Measurements from ENCODE around the gene PYCR2.
"Not testable (repeated sequence)": the region's sequence is repeated elsewhere in the genome, so short reads cannot be mapped to it uniquely, and the experiment has no call there.

The PYCR2 gene

DNA sequence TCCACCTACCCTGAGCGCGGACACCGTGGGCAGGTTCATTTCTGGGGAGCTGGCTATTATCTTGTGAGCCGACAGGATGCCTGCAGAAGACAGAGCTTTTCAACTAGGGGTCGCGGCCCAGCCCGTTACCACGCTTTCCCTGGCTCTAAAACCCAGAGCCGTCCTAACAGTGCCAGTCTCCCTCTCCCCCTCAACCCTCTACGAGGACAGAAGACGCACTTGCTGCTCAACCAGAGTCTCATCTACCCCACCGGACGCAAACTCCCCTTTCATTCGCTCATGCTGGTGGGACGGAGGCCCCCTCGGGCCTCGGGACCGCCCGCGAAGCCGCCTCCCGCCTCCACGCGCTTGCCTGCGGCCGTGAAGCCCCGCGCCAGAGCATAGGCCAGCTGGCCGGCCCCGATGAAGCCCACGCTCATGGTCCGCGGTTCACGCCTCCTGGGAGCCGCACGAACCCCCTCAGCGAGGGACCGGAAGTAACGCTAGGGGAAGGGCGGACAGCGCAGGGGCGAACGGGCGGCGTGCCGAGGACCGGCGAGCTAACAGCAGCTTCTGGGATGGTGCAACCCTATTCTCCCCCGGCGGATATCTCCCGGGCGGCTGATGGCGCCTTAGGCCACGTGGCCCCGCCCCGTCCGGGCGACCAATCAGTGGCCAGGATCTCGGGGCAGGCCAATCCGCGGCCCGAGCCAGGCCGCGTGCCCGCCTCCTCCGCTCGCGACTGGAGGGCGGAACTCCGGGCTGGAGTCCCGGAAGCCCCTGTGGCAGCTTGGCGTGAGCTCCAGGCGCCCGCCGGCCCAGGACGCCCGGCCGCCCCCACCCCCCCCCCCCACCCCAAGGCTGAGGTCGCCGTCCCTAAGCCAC, at the start of gene PYCR2:
Gene PYCR2 (minus strand): TSS at position 559 of the 864 bp plus-strand sequence. CDS start 140 bp downstream, at position 419.
- DNase-seq, result peak; percentile 93

DNA sequence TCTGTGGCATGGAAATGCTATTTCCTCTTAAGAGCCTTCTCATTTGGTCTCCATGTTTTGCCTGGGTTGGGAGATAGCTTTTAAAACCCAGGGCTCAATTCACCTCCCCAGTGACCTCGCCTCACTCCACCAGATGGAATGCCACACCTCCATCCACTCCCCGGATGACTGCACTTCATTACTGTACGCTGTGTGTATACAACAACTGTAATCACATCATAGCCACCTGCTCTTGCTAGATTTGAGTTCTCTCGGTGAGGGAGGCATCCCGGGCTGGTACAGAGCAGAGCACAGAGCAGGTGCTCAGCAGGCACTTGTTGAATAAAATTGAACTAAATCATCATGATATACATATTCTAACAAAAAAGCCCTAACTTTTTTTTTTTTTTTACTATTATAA, 49.1 kb upstream of the PYCR2 start:
- DNase-seq, result no peak

DNA sequence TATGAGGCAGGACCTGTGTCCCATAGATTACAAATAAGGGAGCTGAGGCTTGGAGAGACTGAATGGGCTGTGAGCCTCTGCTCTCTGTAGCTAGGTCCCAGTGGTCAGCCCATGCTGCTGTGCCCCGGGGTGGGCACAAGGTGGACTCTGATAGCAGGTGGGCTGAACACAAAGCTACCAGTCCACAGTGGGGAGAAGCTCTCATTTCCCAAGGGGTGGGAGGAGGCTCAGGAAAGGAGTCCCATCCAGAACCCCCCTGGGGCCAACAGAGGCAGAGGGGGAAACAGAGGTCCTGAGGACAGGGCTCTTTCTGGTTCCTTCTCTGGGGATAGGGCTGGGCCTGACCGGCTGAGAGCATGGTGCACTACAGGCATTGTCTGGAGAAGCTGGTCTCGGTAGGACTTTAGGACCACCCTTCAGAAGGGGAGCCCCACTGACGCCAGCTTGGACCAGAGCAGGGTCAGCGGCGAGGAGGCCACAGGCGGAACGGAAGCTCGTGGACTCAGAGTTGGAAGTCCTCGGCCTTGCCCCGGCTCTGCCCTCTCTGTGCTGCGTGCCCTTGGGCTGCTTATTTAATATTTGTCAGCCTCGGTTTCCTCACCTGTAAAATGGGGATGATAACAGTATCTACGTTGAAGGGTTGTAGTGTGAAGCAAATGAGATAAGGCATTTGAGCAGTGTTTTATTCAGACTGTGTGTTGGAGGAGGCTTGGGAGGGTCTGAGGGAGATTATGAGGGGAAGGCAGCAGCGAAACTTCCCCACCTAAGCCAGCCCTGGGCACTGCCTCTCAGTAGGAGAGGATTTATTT, 48.5 kb upstream of the PYCR2 start:
- DNase-seq, result no peak

DNA sequence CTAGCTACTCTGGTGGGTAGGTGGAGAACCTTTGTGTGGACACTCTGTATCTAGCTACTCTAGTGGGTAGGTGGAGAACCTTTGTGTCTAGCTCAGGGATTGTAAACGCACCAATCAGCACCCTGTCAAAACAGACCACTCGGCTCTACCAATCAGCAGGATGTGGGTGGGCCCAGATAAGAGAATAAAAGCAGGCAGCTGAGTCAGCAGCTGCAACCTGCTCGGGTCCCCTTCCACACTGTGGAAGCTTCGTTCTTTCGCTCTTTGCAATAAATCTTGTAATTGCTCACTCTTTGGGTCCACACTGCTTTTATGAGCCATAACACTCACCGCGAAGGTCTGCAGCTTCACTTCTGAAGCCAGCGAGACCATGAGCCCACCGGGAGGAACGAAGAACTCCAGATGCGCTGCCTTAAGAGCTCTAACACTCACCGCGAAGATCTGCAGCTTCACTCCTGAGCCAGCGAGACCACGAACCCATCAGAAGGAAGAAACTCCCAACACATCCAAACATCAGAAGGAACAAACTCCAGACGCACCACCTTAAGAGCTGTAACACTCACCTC, 46.6 kb upstream of the PYCR2 start:
- DNase-seq, result not testable (repeated sequence)

DNA sequence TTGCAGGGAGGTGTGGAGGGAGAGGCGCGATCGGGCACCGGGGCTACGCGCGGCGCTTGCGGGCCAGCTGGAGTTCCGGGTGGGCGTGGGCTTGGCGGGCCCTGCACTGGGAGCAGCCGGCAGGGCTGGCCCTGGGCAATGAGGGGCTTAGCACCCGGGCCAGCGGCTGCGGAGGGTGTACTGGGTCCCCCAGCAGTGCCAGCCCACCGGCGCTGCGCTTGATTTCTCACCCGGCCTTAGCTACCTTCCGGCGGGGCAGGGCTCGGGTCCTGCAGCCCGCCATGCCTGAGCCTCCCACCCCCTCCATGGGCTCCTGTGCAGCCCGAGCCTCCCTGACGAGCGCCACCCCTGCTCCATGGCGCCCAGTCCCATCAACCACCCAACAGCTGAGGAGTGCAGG, 45.7 kb upstream of the PYCR2 start:
- not testable (repeated sequence) for DNase-seq

DNA sequence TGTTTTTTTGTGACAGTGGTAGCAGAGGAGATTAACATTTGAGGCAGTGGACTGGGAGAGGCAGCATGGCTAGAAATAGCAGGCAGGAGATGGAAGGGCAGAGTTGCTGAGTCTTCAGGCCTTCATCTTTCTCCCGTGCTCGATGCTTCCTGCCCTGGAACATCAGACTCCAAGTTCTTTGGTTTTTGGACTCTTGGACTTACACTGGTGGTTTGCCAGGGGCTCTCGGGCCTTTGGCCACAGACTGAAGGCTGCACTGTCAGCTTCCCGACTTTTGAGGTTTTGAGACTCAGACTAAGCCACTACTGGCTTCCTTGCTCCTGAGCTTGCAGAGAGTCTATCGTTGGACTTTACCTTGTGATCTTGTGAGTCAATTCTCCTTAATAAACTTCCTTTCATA, 41.2 kb upstream of the PYCR2 start:
- DNase-seq, result no peak

DNA sequence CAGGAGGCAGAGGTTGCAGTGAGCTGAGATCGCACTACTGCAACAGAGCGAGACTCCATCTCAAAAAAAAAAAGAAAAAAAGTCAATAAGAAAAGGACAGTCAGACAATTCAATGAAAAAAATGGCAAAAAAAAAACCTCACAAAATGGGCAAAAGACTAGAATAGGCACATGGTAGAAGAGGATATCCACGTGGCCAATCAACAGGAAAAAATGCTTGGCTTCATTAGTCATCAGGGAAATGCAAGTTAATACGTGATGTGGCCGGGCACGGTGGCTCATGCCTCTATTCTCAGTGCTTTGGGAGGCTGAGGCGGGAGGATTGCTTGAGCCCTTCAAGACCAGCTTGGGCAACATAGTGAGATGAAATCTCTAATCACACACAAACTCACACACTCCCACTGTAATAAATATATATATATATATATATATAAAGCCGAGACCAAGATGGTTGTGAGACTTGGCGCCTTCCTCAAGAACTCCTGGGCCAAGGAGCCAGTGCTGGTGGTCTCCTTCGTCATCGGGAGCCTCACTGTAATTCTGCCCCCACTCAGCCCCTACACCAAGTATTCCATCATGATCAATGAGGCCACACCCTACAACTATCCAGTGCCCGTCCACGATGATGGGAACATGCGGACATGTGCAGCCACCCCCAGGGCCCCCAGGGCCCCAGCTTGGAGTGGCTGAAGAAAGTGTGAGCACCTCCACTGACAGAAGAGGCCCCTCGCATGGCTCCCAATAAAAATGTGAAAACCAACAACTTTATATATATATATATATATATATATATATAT, 39.9 kb upstream of the PYCR2 start:
- DNase-seq, result no peak

DNA sequence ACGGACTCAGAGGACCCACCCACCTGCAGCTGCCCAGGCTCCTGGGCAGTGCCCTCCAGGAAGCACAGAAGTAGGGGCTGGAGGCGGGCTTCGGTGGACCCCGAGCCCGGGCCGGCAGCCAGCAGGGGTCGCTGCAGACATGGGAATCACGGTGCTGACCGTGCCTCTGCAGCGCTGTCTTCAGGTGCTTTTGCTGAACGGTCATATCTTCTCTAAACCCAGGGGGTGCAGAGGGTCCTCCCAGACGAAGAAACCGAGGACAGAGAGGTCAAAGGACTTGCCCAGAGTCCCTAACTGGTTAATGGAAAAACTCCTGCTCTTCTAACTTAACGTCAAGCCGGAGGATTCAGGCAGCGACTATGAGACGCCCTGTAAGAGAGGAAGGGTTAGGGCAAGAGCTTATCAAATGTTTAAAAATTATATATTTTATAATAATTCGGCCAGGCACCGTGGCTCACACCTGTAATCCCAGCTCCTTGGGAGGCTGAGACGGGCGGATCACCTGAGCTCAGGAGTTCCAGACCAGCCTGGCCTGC, 38.5 kb upstream of the PYCR2 start:
- peak; percentile 92 for DNase-seq

DNA sequence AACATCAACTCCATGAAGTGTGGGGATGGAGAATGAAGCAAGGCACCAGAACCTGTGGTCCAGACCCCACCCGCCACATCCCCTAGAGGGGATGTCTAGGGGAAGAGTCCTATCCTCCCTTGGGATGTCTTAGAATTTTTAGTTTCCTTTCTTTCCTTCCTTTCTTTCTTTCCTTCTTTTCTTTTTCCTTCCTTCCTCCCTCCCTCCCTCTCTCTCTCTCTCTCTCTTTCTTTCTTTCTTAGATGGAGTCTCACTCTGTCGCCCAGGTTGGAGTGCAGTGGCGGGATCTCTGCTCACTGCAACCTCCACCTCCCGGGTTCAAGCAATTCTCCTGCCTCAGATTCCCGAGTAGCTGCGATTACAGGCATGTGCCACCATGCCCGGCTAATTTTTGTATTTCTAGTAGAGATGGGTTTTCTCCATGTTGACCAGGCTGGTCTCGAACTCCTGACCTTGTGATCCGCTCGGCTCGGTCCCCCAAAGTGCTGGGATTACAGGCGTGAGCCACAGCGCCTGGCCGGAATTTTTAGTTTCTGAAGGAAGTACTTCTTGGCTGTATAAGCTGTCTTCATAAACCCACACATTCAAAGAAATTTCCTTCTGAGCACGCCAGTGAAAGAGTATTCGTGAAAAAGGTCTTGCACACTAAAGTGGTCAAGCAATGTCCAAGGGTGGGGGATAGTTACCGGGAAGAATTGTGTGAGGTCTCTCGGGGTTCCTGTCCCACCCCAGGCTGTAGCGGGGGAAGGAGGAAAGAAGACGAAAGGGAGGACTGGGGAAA, 37.8 kb upstream of the PYCR2 start:
- DNase-seq, result no peak

DNA sequence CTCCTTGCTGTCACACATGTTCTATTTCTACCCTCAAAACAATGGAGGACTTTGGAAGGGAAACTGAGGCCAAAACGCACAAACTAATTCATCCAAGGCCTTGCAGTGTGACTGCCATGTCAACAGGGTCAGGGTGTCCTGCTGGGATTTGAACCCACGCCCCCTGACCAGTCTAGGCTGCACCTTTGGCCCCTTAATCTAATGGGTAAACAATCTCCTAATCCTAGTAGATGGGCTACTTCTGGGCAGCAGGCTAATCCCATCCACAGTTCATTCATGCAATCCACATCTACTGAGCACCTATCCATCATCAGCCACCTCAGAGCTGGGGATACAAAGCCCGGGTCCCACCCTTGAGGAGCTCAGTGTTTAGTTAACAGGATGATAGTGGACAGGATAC, 34.0 kb upstream of the PYCR2 start:
- no peak for DNase-seq

DNA sequence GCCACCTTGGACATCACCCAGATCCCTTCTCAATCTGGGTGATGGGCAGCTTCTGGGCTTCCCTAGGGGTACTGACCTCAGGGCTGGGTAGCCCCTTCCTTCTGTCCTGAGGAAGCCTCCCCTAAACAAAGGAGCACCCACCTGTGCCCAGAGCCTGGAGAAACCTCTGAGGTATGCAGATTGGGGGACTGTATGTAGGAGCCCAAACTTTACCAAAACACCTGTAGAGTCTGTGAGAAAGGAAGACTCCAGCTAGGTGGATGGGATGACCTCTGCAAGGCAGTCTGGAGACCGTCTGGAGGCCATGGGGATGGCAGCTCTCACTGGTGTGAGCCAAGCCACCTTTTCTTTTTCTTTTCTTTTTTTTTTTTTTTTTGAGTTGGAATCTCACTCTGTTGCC, 30.7 kb upstream of the PYCR2 start:
- DNase-seq, result no peak

DNA sequence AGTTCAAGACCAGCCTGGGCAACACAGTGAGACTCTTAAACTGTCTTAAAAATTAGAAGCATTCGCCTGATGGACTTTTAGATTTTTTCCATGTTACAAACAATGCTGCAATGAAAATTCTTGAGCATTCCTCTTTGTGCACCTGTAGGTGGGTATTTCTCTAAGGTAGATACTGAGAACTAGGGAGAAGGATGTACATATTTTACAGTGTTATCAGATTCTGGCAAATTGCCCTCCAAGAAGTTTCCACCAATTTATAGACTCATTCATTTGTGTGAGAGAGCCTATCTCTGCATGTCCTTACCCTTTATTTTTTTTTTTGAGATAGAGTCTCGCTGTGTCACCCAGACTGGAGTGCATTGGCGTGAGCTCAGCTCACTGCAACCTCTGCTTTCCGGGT, 29.3 kb upstream of the PYCR2 start:
- DNase-seq, result no peak

DNA sequence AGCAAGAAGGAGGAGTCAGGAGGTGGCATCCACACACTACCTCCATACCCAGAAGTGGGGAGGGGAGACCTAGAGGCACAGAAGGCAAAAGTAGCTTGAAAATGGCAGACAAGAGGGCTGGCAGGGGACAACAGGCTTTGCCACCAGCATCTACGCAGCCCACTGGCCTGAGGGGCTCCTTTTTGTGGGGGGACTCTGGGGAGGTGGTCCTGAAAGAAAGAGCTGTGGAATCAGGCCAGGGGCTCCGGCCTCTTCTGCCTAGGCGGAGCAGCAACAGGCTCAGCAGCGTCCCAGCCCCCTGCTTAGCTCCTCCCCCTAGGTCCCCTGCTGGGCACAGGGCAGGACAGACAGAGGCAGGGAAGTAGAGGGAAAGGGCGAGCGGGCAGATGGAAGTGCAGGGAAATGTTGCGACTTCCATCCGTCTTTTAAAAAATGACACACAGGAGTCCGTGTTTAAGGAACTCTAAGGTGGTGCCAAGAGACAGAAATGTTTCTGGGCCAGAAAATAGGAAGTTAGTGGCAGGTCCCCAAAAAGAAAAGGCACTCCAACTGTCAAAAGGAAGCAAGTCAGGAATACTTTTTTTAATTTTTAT, 27.0 kb upstream of the PYCR2 start:
- no peak for DNase-seq

DNA sequence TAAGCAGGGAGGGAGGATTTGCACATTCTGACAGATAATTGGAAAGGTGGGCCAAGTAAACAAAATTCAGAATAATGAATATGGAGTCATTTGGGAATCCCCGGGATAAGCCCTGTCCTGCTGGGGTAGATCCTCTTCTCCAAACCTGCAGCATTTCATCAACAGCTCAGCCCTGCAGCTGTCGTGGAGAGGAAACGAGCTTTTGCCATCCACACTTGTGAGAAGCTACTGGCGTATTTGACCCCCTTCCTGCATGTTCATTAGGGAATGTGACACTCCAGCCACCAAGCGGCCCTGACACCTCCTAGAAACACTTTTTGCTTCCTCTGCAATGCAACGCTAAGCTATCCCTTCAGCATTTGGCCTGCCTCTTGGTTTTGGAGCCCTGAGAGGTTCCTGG, 25.0 kb upstream of the PYCR2 start:
- no peak for DNase-seq

DNA sequence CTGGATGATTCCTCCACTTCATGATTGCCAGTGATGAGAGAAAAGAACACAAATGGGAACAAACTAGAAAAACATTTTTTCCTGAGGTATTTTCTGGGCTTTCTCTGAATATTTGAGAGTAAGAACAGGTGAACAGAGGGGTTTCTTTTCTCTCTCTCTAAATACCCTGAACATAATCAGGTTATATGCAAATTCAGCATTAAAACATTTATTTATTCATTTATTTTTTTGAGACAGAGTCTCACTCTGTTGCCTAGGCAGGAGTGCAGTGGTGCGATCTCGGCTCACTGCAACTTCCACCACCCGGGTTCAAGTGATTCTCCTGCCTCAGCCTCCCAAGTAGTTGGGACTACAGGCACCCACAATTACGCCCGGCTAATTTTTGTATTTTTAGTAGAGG, 22.8 kb upstream of the PYCR2 start:
- no peak for DNase-seq

DNA sequence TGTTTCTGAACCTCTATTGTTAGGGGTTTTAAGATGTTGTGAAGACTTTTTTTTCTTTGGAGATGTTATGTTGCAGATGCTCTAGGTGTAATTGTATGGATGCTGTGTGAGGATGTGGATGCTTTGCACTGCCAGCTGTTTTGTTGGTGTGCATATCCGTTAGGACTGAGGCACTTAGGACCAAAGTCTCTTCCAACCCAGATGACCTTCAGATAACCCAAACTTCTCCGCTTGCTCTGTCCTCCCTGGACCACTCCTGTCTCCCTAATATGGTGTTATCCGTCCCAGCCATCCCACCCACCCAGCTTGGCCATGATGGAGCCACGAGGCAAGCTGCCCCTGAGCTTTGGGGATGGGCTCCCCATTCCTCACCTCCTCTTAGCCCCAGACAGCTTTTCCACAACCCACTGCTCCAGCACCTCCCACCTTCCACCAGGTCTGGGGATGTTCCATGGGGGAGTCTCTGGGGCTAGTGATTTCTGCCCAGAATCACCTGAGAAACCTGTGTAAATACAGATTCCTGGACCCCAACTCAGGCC, 22.1 kb upstream of the PYCR2 start:
- DNase-seq, result no peak

DNA sequence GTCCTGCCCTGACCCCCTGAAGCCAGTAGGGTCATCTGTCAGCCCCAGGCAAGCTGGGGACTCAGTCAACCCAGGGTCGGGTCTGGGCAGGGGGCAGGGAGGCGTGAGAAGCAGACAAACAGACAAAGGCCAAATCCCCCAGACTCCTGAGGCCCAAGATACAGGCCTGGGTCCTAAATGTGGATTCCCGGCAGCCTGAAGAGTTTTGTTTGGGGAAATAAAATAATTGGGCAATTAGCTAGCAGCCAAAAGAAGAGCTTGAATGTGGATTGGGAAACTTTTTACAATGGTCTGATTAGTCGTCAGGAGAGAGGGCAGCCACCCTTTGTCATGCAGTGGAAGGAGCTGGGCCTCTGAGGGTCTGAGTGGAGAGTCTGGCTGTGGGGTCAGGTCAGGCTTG, 21.5 kb upstream of the PYCR2 start:
- DNase-seq, result no peak

DNA sequence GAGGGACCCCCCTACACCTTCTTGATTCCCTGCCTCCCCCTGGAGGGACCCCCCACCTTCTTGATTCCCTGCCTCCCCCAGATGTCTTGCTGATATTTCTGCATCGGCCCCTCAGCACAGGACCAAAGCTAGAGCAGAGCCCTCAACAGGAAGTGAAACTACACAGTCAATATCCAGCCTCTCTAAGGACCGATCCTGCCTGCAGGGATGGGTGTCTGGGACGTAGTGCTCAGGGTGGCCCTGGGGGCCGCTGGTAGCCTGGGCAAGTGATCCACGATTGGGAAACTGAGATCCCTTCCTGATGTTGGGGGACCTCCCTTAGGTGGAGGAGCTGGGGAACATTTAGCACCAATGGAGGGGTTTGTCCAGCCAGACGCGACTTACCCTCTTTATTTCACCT, 20.9 kb upstream of the PYCR2 start:
- no peak for DNase-seq

DNA sequence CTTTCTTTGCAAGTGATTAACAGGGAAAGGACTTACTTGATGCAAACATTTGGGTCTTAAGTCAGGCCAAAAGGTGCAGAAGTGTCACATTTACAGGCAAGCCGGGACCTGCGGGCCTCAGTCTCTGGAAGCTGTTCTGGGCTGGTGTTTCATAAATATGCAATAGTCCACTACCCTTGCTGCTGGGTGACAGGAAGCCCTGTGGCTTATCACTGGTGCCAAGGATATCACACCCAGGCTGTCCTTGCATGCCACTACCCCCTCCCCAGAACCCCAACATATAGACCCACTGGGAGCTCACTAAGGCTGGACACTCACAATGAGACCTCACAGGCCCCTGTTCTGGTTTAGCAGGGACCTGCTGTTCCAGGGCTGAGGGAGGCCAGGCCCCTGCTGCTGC, 20.3 kb upstream of the PYCR2 start:
- no peak for DNase-seq

DNA sequence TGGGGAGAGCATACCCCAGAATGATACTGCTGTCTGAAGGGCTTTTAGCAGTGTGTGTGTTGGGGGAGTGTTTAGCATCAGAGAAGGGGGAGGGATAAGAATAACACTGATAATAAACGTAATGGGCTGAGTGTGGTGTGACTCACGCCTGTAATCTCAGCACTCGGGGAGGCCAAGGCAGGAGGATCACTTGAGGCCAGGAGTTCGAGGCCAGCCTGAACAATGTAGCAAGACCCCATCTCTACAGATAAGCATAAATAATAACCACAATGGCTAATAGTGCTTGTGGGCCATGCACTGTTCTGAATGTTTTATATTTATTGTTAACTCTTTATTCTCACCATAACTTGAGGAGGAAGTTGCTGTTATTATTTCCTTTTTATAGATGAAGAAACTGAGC, 19.5 kb upstream of the PYCR2 start:
- DNase-seq, result no peak

DNA sequence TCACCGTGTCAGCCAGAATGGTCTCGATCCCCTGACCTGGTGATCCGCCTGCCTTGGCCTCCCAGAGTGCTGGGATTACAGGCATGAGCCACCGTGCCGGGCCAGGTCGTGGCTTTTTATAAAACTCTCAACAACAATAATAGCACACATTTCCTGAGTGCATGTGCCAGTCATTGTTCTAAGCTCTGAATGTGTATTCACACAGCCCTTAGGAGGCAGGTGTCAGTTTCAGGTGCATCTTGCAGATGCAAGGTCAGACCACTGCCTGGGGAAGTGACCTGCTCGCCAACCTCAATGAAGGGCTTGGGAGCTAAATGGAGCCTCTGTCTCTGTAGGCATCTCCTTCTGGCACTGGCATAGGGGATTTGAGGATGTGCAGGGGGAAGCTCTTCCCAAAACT, 18.5 kb upstream of the PYCR2 start:
- no peak for DNase-seq

DNA sequence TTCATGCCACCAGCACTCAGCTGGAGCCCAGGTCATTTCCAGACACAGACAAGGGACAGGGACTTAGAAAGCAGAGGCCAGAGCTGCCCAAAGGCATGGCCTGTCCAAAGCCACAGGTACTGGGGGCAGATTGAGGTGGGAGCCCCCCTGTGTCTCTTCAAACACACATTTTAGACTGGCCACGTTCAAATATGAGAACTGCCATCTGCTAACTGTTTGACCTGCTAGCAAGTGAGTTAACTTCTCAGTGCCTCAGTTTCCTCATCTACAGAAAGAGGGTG, 17.8 kb upstream of the PYCR2 start:
- DNase-seq, result no peak

All from stimulated activated CD8-positive, alpha-beta memory T cell treated with anti-CD3 and anti-CD28 coated beads, Interleukin-4, amount 100 ng/mL, for 48 hours (primary cell).